ENCODE measurements around the gene PDE3A. TPM values are rescaled to one million over a fixed set of nuclear protein-coding genes. Genes with fewer than 3 reads are reported as not detected.

PDE3A gene
- total RNA-seq, 4 donors from 2014 or later = 7.7 to 75.8 (median 18.7) TPM

- H3K27me3 ChIP-seq = no peaks in the 10 kb centered on the region
Observed at GRCh38 chr12:20342111-20342510, 26.2 kb upstream of the PDE3A start.

DNA sequence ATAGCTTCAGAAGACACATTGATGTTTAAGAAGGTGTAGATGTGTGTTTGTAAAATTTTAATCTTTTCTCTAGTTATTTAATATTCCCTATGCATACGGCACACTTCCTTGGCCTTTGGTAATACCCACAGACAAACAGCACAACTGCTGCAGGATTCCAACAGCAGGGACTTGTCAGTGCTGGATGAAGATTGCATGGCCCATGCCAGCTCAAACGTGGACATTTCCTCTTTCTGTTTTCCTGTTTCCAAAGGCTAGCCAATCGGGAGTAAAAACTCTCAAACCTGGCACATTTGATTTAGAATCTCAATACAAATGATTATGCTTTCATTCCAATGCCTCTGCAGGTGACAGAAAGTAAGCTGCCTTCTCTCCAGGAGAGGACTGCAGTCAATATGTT is 22.5 kb upstream of the PDE3A start:
- intact Hi-C loops (cut with DNase I; ENCODE audit: low total_unique reads) = no loop called here
- H3K9me3 ChIP-seq = no peaks in the 10 kb centered on the region
- H3K36me3 ChIP-seq = no peaks in the 10 kb centered on the region
- no peak for TF ChIP-seq CTCF (IDR thresholded peaks at IDR 0.05)
- TF ChIP-seq POLR2A (IDR thresholded peaks at IDR 0.05) = no peak
- H3K4me3 ChIP-seq = no peak overlapping the region
- no peaks in the 10 kb centered on the region for H3K27me3 ChIP-seq
- no peak overlapping the region for H3K27ac ChIP-seq
- no peaks in the 10 kb centered on the region for H3K4me1 ChIP-seq
- DNase-seq = no peak

More at GRCh38 chr12:20342111-20342510, 26.2 kb upstream of the PDE3A start:
- Histone ChIP-seq H3K36me3 (no peaks in the 10 kb centered on the region), H3K9me3 (no peaks in the 10 kb centered on the region), H3K4me1 (no peaks in the 10 kb centered on the region), H3K4me3 (no peak overlapping the region), H3K27ac (no peak overlapping the region)
- no peak for TF ChIP-seq CTCF (IDR thresholded peaks at IDR 0.05)
- no peak for TF ChIP-seq POLR2A (IDR thresholded peaks at IDR 0.05)
- intact Hi-C loops (cut with DNase I; ENCODE audit: low total_unique reads) = no loop called here
- DNase-seq = no peak

- no peaks in the 10 kb centered on the region for H3K36me3 ChIP-seq
- no peak overlapping the region for H3K27ac ChIP-seq
Observed at GRCh38 chr12:20350026-20350425, 18.3 kb upstream of the PDE3A start.

GRCh38 chr12:20350495-20350894 is 17.8 kb upstream of the PDE3A start:
- DNase-seq = no peak
- no peaks in the 10 kb centered on the region for H3K27me3 ChIP-seq
- H3K27ac ChIP-seq = no peak overlapping the region
- no peak overlapping the region for H3K4me3 ChIP-seq
- TF ChIP-seq POLR2A (IDR thresholded peaks at IDR 0.05) = no peak
- TF ChIP-seq CTCF (IDR thresholded peaks at IDR 0.05) = no peak
- H3K36me3 ChIP-seq = no peaks in the 10 kb centered on the region
- H3K9me3 ChIP-seq = no peaks in the 10 kb centered on the region
- no peaks in the 10 kb centered on the region for H3K4me1 ChIP-seq
- intact Hi-C loops (cut with DNase I; ENCODE audit: low total_unique reads) = no loop called here

More at GRCh38 chr12:20350026-20350425, 18.3 kb upstream of the PDE3A start:
- no peak for DNase-seq
- intact Hi-C loops (cut with DNase I; ENCODE audit: low total_unique reads) = no loop called here
- H3K27me3 ChIP-seq = no peaks in the 10 kb centered on the region
- no peaks in the 10 kb centered on the region for H3K4me1 ChIP-seq
- TF ChIP-seq POLR2A (IDR thresholded peaks at IDR 0.05) (no peak), CTCF (IDR thresholded peaks at IDR 0.05) (no peak)
- H3K9me3 ChIP-seq = no peaks in the 10 kb centered on the region
- no peak overlapping the region for H3K4me3 ChIP-seq

DNA sequence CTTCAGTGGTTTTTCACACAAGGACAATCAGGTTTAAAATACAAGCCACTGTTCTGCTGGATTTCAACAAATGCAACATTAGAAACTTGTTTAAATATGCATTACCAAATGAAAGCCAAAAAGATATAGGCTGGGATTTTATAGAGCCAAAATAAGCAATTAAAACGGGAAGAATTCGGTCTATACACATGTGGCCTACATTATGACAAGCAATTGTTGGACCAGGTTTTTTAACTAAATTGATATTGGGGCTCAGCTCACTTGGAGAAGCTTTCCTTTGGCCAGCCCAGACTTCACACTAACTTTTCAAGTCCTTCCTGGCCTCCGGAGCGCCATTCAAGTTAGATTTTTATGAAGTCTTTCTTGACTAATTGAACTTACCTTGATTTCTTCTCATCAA is 16.9 kb upstream of the PDE3A start:
- H3K4me3 ChIP-seq = no peak overlapping the region
- intact Hi-C loops (cut with DNase I; ENCODE audit: low total_unique reads) = no loop called here
- H3K27me3 ChIP-seq = no peaks in the 10 kb centered on the region
- no peaks in the 10 kb centered on the region for H3K36me3 ChIP-seq
- H3K9me3 ChIP-seq = no peaks in the 10 kb centered on the region
- no peak for DNase-seq
- H3K27ac ChIP-seq = no peak overlapping the region
- TF ChIP-seq CTCF (IDR thresholded peaks at IDR 0.05) (no peak), POLR2A (IDR thresholded peaks at IDR 0.05) (no peak)
- no peaks in the 10 kb centered on the region for H3K4me1 ChIP-seq
